Natural killer cell (primary cell): ENCODE results near the gene ASCC3. TPM values are rescaled to one million over a fixed set of nuclear protein-coding genes. Genes with fewer than 3 reads are reported as not detected.

Experiments
- ATAC-seq, 3 donors: fragments of 150-1000 bp in 2 of 3; fragments of 200-7000 bp in 1 of 3; cut with Tn5 transposase; 1 replicate in 1 of 3; 2 replicates in 2 of 3; pipeline ENCODE4 v1.10.0; 2021; ENCODE audit warnings: mild to moderate bottlenecking in 2 of 3, moderate library complexity in 2 of 3
- DNase-seq, 2 donors: peaks; one replicate each; pipeline versions ENCODE4 v3.0.0 to v3.0.0-alpha.2; 2013 to 2021; ENCODE audit warnings: mixed read lengths in 1 of 2
- H3K27ac ChIP-seq: one replicate; pipeline ENCODE4 v1.5.1; 2013; ENCODE audit warnings: mild to moderate bottlenecking, low read length
- H3K27me3 ChIP-seq: one replicate; pipeline ENCODE4 v1.6.1; 2013; ENCODE audit warnings: low read length; ENCODE audit not compliant: control insufficient read depth, insufficient read depth
- H3K36me3 ChIP-seq: one replicate; pipeline ENCODE4 v1.6.1; 2013; ENCODE audit warnings: low read length; ENCODE audit not compliant: control insufficient read depth, insufficient read depth
- H3K4me1 ChIP-seq: one replicate; pipeline ENCODE4 v1.6.1; 2013; ENCODE audit warnings: low read length; ENCODE audit not compliant: control insufficient read depth, insufficient read depth
- H3K4me3 ChIP-seq: one replicate; pipeline ENCODE4 v1.5.1; 2013; ENCODE audit warnings: low read length
- H3K9me3 ChIP-seq: one replicate; pipeline ENCODE4 v1.6.1; 2013; ENCODE audit warnings: low read length; ENCODE audit not compliant: control insufficient read depth, insufficient read depth
- H3K27ac Mint-ChIP-seq, 2 donors: one replicate each; pipeline ENCODE4 v1.8.0; 2022; ENCODE audit warnings: mild to moderate bottlenecking in 2 of 2, mixed read lengths in 2 of 2, moderate library complexity in 1 of 2
- H3K27me3 Mint-ChIP-seq, 2 donors: one replicate each; pipeline ENCODE4 v1.8.0; 2022; ENCODE audit warnings: low read depth in 2 of 2, mixed read lengths in 2 of 2
- H3K36me3 Mint-ChIP-seq: one replicate; pipeline ENCODE4 v1.8.0; 2022; ENCODE audit warnings: mixed read lengths
- H3K4me1 Mint-ChIP-seq, 2 donors: one replicate each; pipeline ENCODE4 v1.8.0; 2022; ENCODE audit warnings: mixed read lengths in 2 of 2
- H3K4me3 Mint-ChIP-seq: one replicate; pipeline ENCODE4 v1.8.0; 2022; ENCODE audit warnings: mild to moderate bottlenecking, moderate library complexity, mixed read lengths
- H3K9me3 Mint-ChIP-seq, 2 donors: one replicate each; pipeline ENCODE4 v1.8.0; 2022; ENCODE audit warnings: mixed read lengths in 2 of 2
- WGBS: methylation state at CpG from one replicate; pipeline ENCODE4 v1.1.7; 2013; ENCODE audit warnings: missing lambda C conversion rate; ENCODE audit not compliant: insufficient coverage; 5-methylcytosine and 5-hydroxymethylcytosine counted together
- intact Hi-C: fragments of 100-400 bp; cut with micrococcal nuclease; formaldehyde crosslinking; loops from one replicate; pipeline ENCODE4 v1.14.2; 2022
- total RNA-seq, 4 donors: library from RNA; stranded (reverse); fragments of 120-200 nt in 1 of 4; gene quantifications; one replicate each; pipeline versions ENCODE4 v1.2.3 to v1.2.4, GENCODE V29; 2013 to 2022
- TF ChIP-seq, protein P1 (sequence below): fragments of 200-600 bp; IDR thresholded peaks from one replicate; pipeline ENCODE4 v1.8.0; 2022; ENCODE audit warnings: antibody characterized with exemption

ASCC3 gene
- total RNA-seq, 3 donors from 2014 or later (not counting 1 experiment from before 2014, with no cell fraction given): 42.3 to 50.0 (median 44.1) TPM

DNA sequence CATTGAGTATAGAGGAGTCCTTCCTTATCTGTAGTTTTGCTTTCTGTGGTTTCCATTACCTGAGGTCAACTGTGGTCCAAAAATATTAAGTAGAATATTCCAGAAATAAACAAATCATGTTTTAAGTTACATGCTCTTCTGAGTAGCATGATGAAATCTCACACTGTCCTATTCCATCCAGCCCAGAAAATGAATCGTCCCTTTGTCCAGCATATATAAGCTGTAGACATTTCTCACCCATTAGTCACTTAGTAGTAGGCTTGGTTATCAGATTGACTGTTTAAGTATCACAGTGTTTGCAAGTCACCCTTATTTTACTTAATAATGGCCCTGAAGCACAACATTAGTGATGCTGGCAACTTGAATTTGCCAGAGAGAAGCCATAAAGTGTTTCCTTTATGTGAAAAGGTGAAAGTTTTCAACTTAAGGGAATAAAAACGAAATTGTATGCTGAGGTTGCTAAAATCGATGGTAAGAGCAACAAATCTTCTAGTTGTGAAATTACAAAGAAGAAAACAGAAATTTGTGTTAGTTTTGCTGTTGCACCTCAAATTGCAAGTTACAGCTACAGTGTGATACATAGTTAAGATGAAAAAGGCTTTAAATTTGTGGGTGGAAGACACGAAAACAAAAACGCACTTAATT, 217.8 kb downstream of the ASCC3 start:
- ATAC-seq: no peak
- Mint-ChIP-seq H3K9me3 (no peaks in the 10 kb centered on the region), H3K4me3 (no peak overlapping the region), H3K27me3 (no peaks in the 10 kb centered on the region), H3K36me3 (no peaks in the 10 kb centered on the region), H3K4me1 (peaks cover 0 to 6% of the 10 kb centered on the region in 2 donors), H3K27ac (no peak overlapping the region)
- Histone ChIP-seq H3K36me3 (peaks cover 5% of the 10 kb centered on the region), H3K9me3 (no peaks in the 10 kb centered on the region), H3K27ac (no peak overlapping the region), H3K27me3 (no peaks in the 10 kb centered on the region), H3K4me3 (no peak overlapping the region), H3K4me1 (no peaks in the 10 kb centered on the region)
- TF ChIP-seq, protein P1, sequence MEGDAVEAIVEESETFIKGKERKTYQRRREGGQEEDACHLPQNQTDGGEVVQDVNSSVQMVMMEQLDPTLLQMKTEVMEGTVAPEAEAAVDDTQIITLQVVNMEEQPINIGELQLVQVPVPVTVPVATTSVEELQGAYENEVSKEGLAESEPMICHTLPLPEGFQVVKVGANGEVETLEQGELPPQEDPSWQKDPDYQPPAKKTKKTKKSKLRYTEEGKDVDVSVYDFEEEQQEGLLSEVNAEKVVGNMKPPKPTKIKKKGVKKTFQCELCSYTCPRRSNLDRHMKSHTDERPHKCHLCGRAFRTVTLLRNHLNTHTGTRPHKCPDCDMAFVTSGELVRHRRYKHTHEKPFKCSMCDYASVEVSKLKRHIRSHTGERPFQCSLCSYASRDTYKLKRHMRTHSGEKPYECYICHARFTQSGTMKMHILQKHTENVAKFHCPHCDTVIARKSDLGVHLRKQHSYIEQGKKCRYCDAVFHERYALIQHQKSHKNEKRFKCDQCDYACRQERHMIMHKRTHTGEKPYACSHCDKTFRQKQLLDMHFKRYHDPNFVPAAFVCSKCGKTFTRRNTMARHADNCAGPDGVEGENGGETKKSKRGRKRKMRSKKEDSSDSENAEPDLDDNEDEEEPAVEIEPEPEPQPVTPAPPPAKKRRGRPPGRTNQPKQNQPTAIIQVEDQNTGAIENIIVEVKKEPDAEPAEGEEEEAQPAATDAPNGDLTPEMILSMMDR: no peak
- over 99% methylated on average over 5 of the region's 5 CpGs for WGBS
- intact Hi-C loops: loop anchor here (10.0 kb wide), 2 partner anchors 659 to 1199 kb away; no protein-coding TSS in a partner anchor
- no peak for DNase-seq

GRCh38 chr6:100662264-100662663, 218.9 kb downstream of the ASCC3 start:
- Mint-ChIP-seq H3K27ac (no peak overlapping the region), H3K9me3 (no peaks in the 10 kb centered on the region), H3K36me3 (no peaks in the 10 kb centered on the region), H3K27me3 (no peaks in the 10 kb centered on the region), H3K4me3 (no peak overlapping the region), H3K4me1 (peaks cover 0 to 6% of the 10 kb centered on the region in 2 donors)
- ATAC-seq (no peak), DNase-seq (no peak)
- intact Hi-C loops: loop anchor here (10.0 kb wide), 2 partner anchors 657 to 1197 kb away; no protein-coding TSS in a partner anchor
- H3K27me3 ChIP-seq: no peaks in the 10 kb centered on the region
- no peaks in the 10 kb centered on the region for H3K4me1 ChIP-seq
- TF ChIP-seq, protein P1: no peak
- H3K27ac ChIP-seq: no peak overlapping the region
- 97% methylated on average over 5 of the region's 6 CpGs for WGBS
- no peaks in the 10 kb centered on the region for H3K9me3 ChIP-seq
- H3K4me3 ChIP-seq: no peak overlapping the region
- peaks cover 5% of the 10 kb centered on the region for H3K36me3 ChIP-seq

DNA sequence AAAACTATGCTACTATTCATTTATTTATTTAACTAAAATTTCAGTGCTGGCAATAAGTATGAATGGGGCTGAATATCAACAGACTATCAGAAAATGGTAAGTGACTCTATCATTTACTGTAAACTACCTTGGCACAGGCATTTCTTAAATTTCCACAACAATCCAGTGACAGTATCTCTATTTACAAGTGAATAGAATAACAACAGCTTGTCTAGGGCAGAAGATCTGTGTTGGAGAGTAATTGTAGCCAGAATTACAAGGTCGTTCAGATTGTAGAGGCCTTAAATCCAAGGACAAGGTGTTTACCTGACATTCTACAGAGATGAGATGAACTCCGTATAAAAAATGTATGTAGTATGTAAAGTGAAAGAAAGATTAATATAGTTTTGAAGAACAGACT, 222.6 kb downstream of the ASCC3 start:
- H3K9me3 Mint-ChIP-seq: no peaks in the 10 kb centered on the region
- no peak for ATAC-seq
- no peaks in the 10 kb centered on the region for H3K27me3 Mint-ChIP-seq
- no peak overlapping the region for H3K4me3 Mint-ChIP-seq
- Histone ChIP-seq H3K36me3 (peaks cover 14% of the 10 kb centered on the region), H3K9me3 (no peaks in the 10 kb centered on the region), H3K27ac (no peak overlapping the region), H3K27me3 (no peaks in the 10 kb centered on the region), H3K4me1 (no peaks in the 10 kb centered on the region), H3K4me3 (no peak overlapping the region)
- 90% methylated on average over 2 of the region's 2 CpGs for WGBS
- intact Hi-C loops: no loop called here
- no peaks in the 10 kb centered on the region for H3K36me3 Mint-ChIP-seq
- no peak overlapping the region for H3K27ac Mint-ChIP-seq
- TF ChIP-seq, protein P1: no peak
- DNase-seq: no peak
- H3K4me1 Mint-ChIP-seq: no peaks in the 10 kb centered on the region
